ENCODE measurements around the gene LPP.

The LPP gene

DNA sequence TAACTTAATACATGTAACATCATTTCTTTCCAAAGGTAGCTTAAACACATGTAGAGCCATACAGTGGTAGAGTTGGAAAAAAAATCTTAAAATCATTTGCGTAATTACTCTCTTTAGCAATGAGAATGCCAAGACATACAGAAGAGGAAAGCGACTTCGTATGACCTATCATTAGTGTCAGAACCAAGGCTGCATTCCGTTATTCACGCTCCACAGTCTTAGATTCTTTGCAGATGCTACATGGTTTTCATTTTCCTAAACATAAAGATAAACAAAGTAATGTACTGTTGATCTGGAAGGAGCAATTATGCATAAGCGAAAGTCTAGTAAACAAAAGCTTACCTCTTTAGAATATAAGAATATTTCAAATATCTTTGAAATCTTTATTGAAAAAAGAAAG, 607.5 kb downstream of the LPP start:
- TF ChIP-seq FOXP2 (optimal IDR thresholded peaks at IDR 0.05; ENCODE audit: borderline replicate concordance, extremely low read depth, extremely low read length, insufficient read depth) (no peak), TAF1 (IDR thresholded peaks at IDR 0.05; ENCODE audit: borderline replicate concordance, insufficient read depth, low read length) (no peak)
- TF ChIP-seq, protein P1, sequence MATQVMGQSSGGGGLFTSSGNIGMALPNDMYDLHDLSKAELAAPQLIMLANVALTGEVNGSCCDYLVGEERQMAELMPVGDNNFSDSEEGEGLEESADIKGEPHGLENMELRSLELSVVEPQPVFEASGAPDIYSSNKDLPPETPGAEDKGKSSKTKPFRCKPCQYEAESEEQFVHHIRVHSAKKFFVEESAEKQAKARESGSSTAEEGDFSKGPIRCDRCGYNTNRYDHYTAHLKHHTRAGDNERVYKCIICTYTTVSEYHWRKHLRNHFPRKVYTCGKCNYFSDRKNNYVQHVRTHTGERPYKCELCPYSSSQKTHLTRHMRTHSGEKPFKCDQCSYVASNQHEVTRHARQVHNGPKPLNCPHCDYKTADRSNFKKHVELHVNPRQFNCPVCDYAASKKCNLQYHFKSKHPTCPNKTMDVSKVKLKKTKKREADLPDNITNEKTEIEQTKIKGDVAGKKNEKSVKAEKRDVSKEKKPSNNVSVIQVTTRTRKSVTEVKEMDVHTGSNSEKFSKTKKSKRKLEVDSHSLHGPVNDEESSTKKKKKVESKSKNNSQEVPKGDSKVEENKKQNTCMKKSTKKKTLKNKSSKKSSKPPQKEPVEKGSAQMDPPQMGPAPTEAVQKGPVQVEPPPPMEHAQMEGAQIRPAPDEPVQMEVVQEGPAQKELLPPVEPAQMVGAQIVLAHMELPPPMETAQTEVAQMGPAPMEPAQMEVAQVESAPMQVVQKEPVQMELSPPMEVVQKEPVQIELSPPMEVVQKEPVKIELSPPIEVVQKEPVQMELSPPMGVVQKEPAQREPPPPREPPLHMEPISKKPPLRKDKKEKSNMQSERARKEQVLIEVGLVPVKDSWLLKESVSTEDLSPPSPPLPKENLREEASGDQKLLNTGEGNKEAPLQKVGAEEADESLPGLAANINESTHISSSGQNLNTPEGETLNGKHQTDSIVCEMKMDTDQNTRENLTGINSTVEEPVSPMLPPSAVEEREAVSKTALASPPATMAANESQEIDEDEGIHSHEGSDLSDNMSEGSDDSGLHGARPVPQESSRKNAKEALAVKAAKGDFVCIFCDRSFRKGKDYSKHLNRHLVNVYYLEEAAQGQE (IDR thresholded peaks at IDR 0.05; ENCODE audit: insufficient read depth in 1 of 2, low read depth in 2 of 2, low read length in 2 of 2): no peak

DNA sequence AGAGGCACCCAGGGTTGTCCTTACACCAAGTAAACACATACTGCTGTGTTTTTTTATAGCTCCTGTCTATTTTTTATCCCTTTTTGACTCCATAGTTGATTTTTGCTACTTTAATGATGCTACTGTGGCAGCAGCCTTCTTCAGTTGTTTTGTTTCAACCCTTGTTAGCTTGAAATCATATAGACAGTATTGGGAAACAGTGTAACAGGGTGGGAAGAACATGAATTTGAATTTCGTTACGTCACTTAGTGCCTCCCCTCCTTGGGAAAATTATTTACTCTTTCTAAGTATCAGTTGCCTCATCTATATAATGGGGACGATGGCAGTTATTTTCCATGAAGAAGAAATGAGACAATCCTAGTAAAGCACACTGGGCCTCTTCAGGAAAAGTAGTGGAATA, 608.0 kb downstream of the LPP start:
- no peak for TF ChIP-seq TAF1 (IDR thresholded peaks at IDR 0.05; ENCODE audit: borderline replicate concordance, insufficient read depth, low read length)
- no peak for TF ChIP-seq POLR2AphosphoS5 (IDR thresholded peaks at IDR 0.05; ENCODE audit: low read depth, low read length)

DNA sequence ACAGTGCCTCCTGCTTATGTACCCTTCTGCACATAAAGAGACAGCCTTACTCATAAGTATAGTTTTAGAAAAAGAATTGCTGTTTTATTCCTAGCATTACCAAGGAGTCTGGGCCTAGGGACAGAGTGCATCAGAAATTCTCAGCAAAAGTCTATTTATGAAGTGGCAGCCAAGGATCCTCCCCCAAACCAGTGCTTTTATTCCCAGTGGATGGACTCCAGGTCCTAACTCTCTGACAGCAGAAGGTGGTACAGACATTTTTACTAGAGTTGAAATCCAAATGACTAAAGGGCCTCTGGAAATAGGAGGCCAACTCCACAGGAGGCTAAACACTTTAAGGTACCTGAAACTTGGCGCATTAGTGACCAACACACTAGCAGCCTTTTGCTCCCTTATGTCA, 610.7 kb downstream of the LPP start:
- TF ChIP-seq, protein P1 (IDR thresholded peaks at IDR 0.05; ENCODE audit: insufficient read depth in 1 of 2, low read depth in 2 of 2, low read length in 2 of 2): no peak
- TF ChIP-seq TAF1 (IDR thresholded peaks at IDR 0.05; ENCODE audit: borderline replicate concordance, insufficient read depth, low read length): no peak
- TF ChIP-seq SIN3A (IDR thresholded peaks at IDR 0.05; ENCODE audit: borderline replicate concordance, insufficient read depth, low read length): no peak
- no peak for TF ChIP-seq POLR2AphosphoS5 (IDR thresholded peaks at IDR 0.05; ENCODE audit: low read depth, low read length)

DNA sequence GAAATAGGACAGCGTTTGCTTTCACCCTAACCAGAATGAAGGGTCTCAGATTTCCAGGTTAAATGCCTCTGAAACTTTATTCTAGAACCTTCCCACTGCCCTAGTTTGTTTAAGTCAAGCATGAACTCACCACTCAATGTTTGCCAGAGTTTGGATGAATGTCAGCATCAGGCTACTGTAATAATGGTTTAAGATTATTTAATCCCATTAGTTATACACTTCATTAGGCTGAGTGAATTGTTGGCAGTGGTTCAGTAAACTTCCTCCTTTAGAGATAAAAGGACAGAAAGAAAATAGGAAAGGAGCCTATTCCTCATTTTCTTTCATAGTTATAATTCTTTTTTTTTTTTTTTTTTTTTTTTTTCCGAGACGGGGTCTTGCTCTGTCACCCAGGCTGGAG, 615.9 kb downstream of the LPP start:
- TF ChIP-seq FOXP2 (optimal IDR thresholded peaks at IDR 0.05; ENCODE audit: borderline replicate concordance, extremely low read depth, extremely low read length, insufficient read depth) (no peak), TAF1 (IDR thresholded peaks at IDR 0.05; ENCODE audit: borderline replicate concordance, insufficient read depth, low read length) (no peak), SIN3A (IDR thresholded peaks at IDR 0.05; ENCODE audit: borderline replicate concordance, insufficient read depth, low read length) (no peak), POLR2AphosphoS5 (IDR thresholded peaks at IDR 0.05; ENCODE audit: low read depth, low read length) (no peak)
- TF ChIP-seq, protein P1 (IDR thresholded peaks at IDR 0.05; ENCODE audit: insufficient read depth in 1 of 2, low read depth in 2 of 2, low read length in 2 of 2): no peak

DNA sequence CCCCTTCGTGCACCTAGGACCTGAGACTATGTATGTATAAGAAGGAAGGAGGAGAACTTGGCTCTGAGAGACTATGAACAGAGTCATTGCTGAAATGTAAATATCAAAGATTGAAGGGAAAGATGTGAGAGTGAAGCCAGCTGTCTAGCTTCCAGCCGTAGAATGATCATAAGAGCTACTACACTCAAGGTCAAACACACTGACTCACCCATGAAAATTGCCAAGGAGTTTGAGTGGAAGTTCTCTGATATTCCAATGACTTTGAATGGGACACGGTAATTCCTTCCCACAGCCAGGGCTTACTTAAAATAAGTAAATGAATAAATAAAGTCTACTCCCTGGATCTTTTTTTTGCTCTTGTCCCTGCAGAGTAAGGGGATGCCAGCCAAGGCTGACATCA, 618.9 kb downstream of the LPP start:
- TF ChIP-seq SIN3A (IDR thresholded peaks at IDR 0.05; ENCODE audit: borderline replicate concordance, insufficient read depth, low read length) (no peak), POLR2AphosphoS5 (IDR thresholded peaks at IDR 0.05; ENCODE audit: low read depth, low read length) (no peak), FOXP2 (optimal IDR thresholded peaks at IDR 0.05; ENCODE audit: borderline replicate concordance, extremely low read depth, extremely low read length, insufficient read depth) (no peak), TAF1 (IDR thresholded peaks at IDR 0.05; ENCODE audit: borderline replicate concordance, insufficient read depth, low read length) (no peak)
- TF ChIP-seq, protein P1 (IDR thresholded peaks at IDR 0.05; ENCODE audit: insufficient read depth in 1 of 2, low read depth in 2 of 2, low read length in 2 of 2): no peak
